K562 (cell line): ENCODE data around the gene KLHL30. TPM values are rescaled to one million over a fixed set of nuclear protein-coding genes. Genes with fewer than 3 reads are reported as not detected.

Experiments
- ATAC-seq: fragments of 200-7000 bp; cut with Tn5 transposase; 3 replicates; pipeline ENCODE4 v1.9.1; 2020; ENCODE audit warnings: moderate library complexity
- BruUV-seq: library from RNA; stranded (reverse); fragments of 400-500 nt; replicated peaks from 2 replicates; lab custom pipeline; 2021; lab: Mats Ljungman, UMichigan
- CTCF ChIA-PET: fragments of 300-600 bp; formaldehyde crosslinking; extraction: SDS; loops from one replicate; lab custom pipeline; 2021; ENCODE audit warnings: low intra/inter-chr PET ratio; lab: Yijun Ruan, JAX
- POLR2A ChIA-PET: fragments of 300-600, 350-650 bp; sonication (Branson Sonifier 250); formaldehyde crosslinking; extraction: SDS; loops from one replicate; lab custom pipeline; 2021; ENCODE audit warnings: antibody characterized with exemption, inconsistent platforms; lab: Yijun Ruan, JAX
- DNase-seq, 4 experiments: peaks; one replicate each; pipeline versions ENCODE4 v3.0.0 to v3.0.0-alpha.2; 2011 to 2018; ENCODE audit warnings: low spot score in 3 of 4, mixed read lengths in 3 of 4; ENCODE audit errors: extremely low read depth in 1 of 4
- FAIRE-seq: peaks from 2 replicates; lab custom pipeline; 2011; peaks lifted over from hg19 to GRCh38; lab: Jason Lieb, UNC
- H2AFZ ChIP-seq: 2 replicates; pipeline ENCODE4 v1.6.0; 2011; ENCODE audit warnings: low read depth, low read length, control low read depth, inconsistent platforms
- H3K27ac ChIP-seq: fragments of 200-600 bp; 3 replicates; pipeline ENCODE4 v1.8.0; 2011; ENCODE audit warnings: low read depth, mild to moderate bottlenecking, control low read depth, inconsistent platforms, low read length, moderate library complexity, mixed read lengths; ENCODE audit errors: extremely low read depth
- H3K27me3 ChIP-seq, 2 experiments: fragments of 300-600 bp in 1 of 2; 2 replicates in 1 of 2; 3 replicates in 1 of 2; pipeline versions ENCODE4 v1.6.0 to v1.8.0; 2011; ENCODE audit warnings: inconsistent platforms in 2 of 2, low read length in 2 of 2, mild to moderate bottlenecking in 1 of 2, mixed read lengths in 1 of 2, moderate library complexity in 1 of 2; ENCODE audit not compliant: control insufficient read depth in 2 of 2, insufficient read depth in 2 of 2
- H3K36me3 ChIP-seq: fragments of 300-600 bp; 3 replicates; pipeline ENCODE4 v1.8.0; 2011; ENCODE audit warnings: mild to moderate bottlenecking, low read length, inconsistent platforms; ENCODE audit not compliant: control insufficient read depth, insufficient read depth
- H3K4me1 ChIP-seq, 2 experiments: fragments of 200-600 bp in 1 of 2; replicated peaks in 1 of 2; 2 replicates in 1 of 2; 3 replicates in 1 of 2; pipeline versions ENCODE4 v1.5.1 to v1.8.0; 2011; ENCODE audit warnings: inconsistent platforms in 2 of 2, low read length in 2 of 2, mild to moderate bottlenecking in 1 of 2, mixed read lengths in 1 of 2, moderate library complexity in 1 of 2; ENCODE audit not compliant: control insufficient read depth in 2 of 2, insufficient read depth in 2 of 2
- H3K4me2 ChIP-seq: 2 replicates; pipeline ENCODE4 v1.6.1; 2011; ENCODE audit warnings: low read length, control low read depth, inconsistent platforms, mixed read lengths; ENCODE audit not compliant: insufficient read depth
- H3K4me3 ChIP-seq: fragments of 200-600 bp; sonication (generic), shearing (Covaris generic); 2 replicates; pipeline ENCODE4 v1.5.1; 2016; ENCODE audit warnings: control low read depth, inconsistent platforms
- H3K79me2 ChIP-seq: fragments of 200-600 bp; 3 replicates; pipeline ENCODE4 v1.8.0; 2011; ENCODE audit warnings: low read length, inconsistent platforms; ENCODE audit not compliant: control insufficient read depth, insufficient read depth
- H3K9ac ChIP-seq, 2 experiments: 2 replicates each; pipeline versions ENCODE4 v1.6.0 to v1.6.1; 2011; ENCODE audit warnings: low read depth in 2 of 2, low read length in 2 of 2, control low read depth in 1 of 2, inconsistent platforms in 1 of 2, mild to moderate bottlenecking in 1 of 2, mixed read lengths in 1 of 2; ENCODE audit not compliant: insufficient read depth in 1 of 2
- H3K9me1 ChIP-seq: one replicate; pipeline ENCODE4 v1.6.0; 2011; ENCODE audit warnings: inconsistent platforms, mild to moderate bottlenecking, low read length, moderate library complexity; ENCODE audit not compliant: control insufficient read depth, insufficient read depth
- H3K9me3 ChIP-seq: replicated peaks from 2 replicates; pipeline ENCODE4 v1.5.1; 2011; ENCODE audit warnings: low read depth, low read length, inconsistent platforms; ENCODE audit not compliant: control insufficient read depth, insufficient read depth
- H4K20me1 ChIP-seq: replicated peaks from 2 replicates; pipeline ENCODE4 v1.6.1; 2011; ENCODE audit warnings: low read length, inconsistent platforms, mixed read lengths; ENCODE audit not compliant: control insufficient read depth, insufficient read depth
- CREBBP ChIP-seq: IDR thresholded peaks from one replicate; pipeline ENCODE4 v1.6.1; 2012; ENCODE audit warnings: low read depth, mild to moderate bottlenecking, control low read depth, inconsistent platforms, low read length
- CREM ChIP-seq: IDR thresholded peaks from 2 replicates; pipeline ENCODE4 v1.6.1; 2014; ENCODE audit warnings: antibody characterized with exemption, low read depth
- DNMT1 ChIP-seq: fragments of 450-650 bp; IDR thresholded peaks from 2 replicates; pipeline ENCODE4 v1.6.1; 2016; ENCODE audit warnings: antibody characterized with exemption, mild to moderate bottlenecking
- HBP1 ChIP-seq: fragments of 450-650 bp; formaldehyde crosslinking; IDR thresholded peaks from 2 replicates; pipeline ENCODE4 v1.4.0; 2022; ENCODE audit warnings: missing genetic modification characterization
- ILF3 ChIP-seq: fragments of 450-650 bp; IDR thresholded peaks from 2 replicates; pipeline ENCODE4 v1.6.1; 2018; ENCODE audit warnings: antibody characterized with exemption, mild to moderate bottlenecking, moderate library complexity, borderline replicate concordance
- NONO ChIP-seq, 2 experiments: fragments of 200-400 bp in 1 of 2; fragments of 450-650 bp in 1 of 2; formaldehyde crosslinking in 1 of 2; IDR thresholded peaks; 2 replicates each; pipeline ENCODE4 v1.6.1; 2017; ENCODE audit warnings: low read depth in 2 of 2, mild to moderate bottlenecking in 2 of 2, moderate library complexity in 2 of 2, low read length in 1 of 2
- SAFB ChIP-seq: fragments of 200-400 bp; formaldehyde crosslinking; IDR thresholded peaks from 2 replicates; pipeline ENCODE4 v1.6.1; 2017; ENCODE audit warnings: low read depth, low read length, borderline replicate concordance
- SMARCB1 ChIP-seq: IDR thresholded peaks from 2 replicates; pipeline ENCODE4 v1.6.1; 2011; ENCODE audit warnings: improper control_type of control experiment, low read depth; ENCODE audit not compliant: insufficient read length
- SRSF7 ChIP-seq: fragments of 200-400 bp; formaldehyde crosslinking; optimal IDR thresholded peaks from 2 replicates; pipeline ENCODE3; 2017; ENCODE audit warnings: mild to moderate bottlenecking, low read depth, low read length
- STAG1 ChIP-seq: sonication (generic); formaldehyde crosslinking; IDR thresholded peaks from 2 replicates; pipeline ENCODE4 v1.5.0; 2020; ENCODE audit warnings: missing genetic modification reagents, borderline replicate concordance
- ZNF146 ChIP-seq: IDR thresholded peaks from one replicate; pipeline ENCODE4 v1.6.1; 2018; ENCODE audit warnings: missing compliant biosample characterization; ENCODE audit not compliant: unreplicated experiment
- ZNF3 ChIP-seq: fragments of 250-450 bp; sonication (Bioruptor Pico); IDR thresholded peaks from 2 replicates; pipeline ENCODE4 v1.5.0; 2021; ENCODE audit warnings: mild to moderate bottlenecking, moderate library complexity
- WGBS: fragments of 100-300 bp; shearing (Covaris generic); methylation state at CpG from one replicate; pipeline ENCODE4 v1.1.6; 2016; ENCODE audit warnings: low coverage, mixed read lengths; ENCODE audit not compliant: insufficient coverage; ENCODE audit errors: missing lambda C conversion rate; 5-methylcytosine and 5-hydroxymethylcytosine counted together
- in situ Hi-C: fragments of 300-500 bp; cut with MboI; formaldehyde crosslinking; loops from 4 replicates; pipeline ENCODE4 v1.15.0; 2018; ENCODE audit warnings: inconsistent platforms, mixed read lengths
- intact Hi-C: fragments of 100-400 bp; cut with micrococcal nuclease; formaldehyde crosslinking; loops from 2 replicates; pipeline ENCODE4 v1.14.2; 2022
- polyA plus RNA-seq, 8 experiments: library from polyadenylated mRNA; depleted of rRNA in 4 of 8; stranded (reverse) in 5 of 8; unstranded in 3 of 8; fragments of >200 nt; fragmentation: Nextera tagmentation in 2 of 8; fragmentation: Illumina TruSeq in 1 of 8; extraction: Ambion mirVana in 2 of 8; extraction: Trizol in 1 of 8; gene quantifications; 2 replicates each; pipeline versions ENCODE4 v1.2.1 to v1.2.3, GENCODE V29; 2011 to 2014; ENCODE audit warnings: inconsistent platforms in 1 of 8, missing spikeins in 1 of 8
- total RNA-seq, 7 experiments: library from RNA; depleted of rRNA in 6 of 7; stranded (reverse); fragments of >200 nt in 6 of 7; fragmentation: Illumina TruSeq in 2 of 7; extraction: Trizol in 2 of 7; gene quantifications; 2 replicates each; pipeline versions ENCODE4 v1.2.1 to v1.2.3, GENCODE V29; 2011 to 2021; ENCODE audit warnings: low replicate concordance in 1 of 7

The KLHL30 gene
- total and polyA plus RNA-seq, 9 of the 15 experiments (the other 6 are each of a cell fraction or from before 2014, with no cell fraction given): 0.04 TPM; not detected in 8

- H3K9me1 ChIP-seq: no peaks in the 10 kb centered on the region
- BruUV-seq: no TSS peak
- intact Hi-C loops: no loop called here
- no peak overlapping the region; a peak in 1 of 4 replicates for H3K9ac ChIP-seq
- H3K4me3 ChIP-seq: no peak overlapping the region
- no peaks in the 10 kb centered on the region for H3K36me3 ChIP-seq
- H3K9me3 ChIP-seq: no peaks in the 10 kb centered on the region
- ATAC-seq (no peak), FAIRE-seq (no peak), DNase-seq (no peak)
- peaks cover 0 to 46% of the 10 kb centered on the region in 2 experiments; a peak in 2 of 5 replicates for H3K4me1 ChIP-seq
- TF ChIP-seq ILF3: no peak
- TF ChIP-seq DNMT1: no peak
- no peak for TF ChIP-seq ZNF3 (CRISPR knock-in tag)
- no peak for TF ChIP-seq HBP1 (CRISPR knock-in tag)
- TF ChIP-seq ZNF146 (CRISPR knock-in tag): no peak
- TF ChIP-seq STAG1: no peak
- TF ChIP-seq SMARCB1: no peak
- no peak for TF ChIP-seq CREM
- TF ChIP-seq CREBBP: no peak
- no peak for TF ChIP-seq SRSF7
- TF ChIP-seq NONO (IDR thresholded peaks at IDR 0.05; ENCODE audit: low read depth in 2 of 2, low read length in 1 of 2): no peak
- TF ChIP-seq SAFB: no peak
- 51% methylated on average over 10 of the region's 14 CpGs for WGBS
- no peak overlapping the region for H2AFZ ChIP-seq
- CTCF ChIA-PET: no interaction called here
- no peak overlapping the region for H3K27ac ChIP-seq
- no peak overlapping the region for H3K4me2 ChIP-seq
- H3K79me2 ChIP-seq: no peaks in the 10 kb centered on the region
- POLR2A ChIA-PET: no interaction called here
- in situ Hi-C loops: no loop called here
- no peaks in the 10 kb centered on the region for H4K20me1 ChIP-seq
- H3K27me3 ChIP-seq: no peaks in the 10 kb centered on the region
Measured at GRCh38 chr2:238157506-238158017, 19.1 kb downstream of the KLHL30 start.
